Ishikawa (cell line): ENCODE data around the gene AKIP1.

Experiments used
- CEBPB ChIP-seq: IDR thresholded peaks from 2 replicates; pipeline ENCODE4 v1.6.1; 2012
- CREB1 ChIP-seq: IDR thresholded peaks from 2 replicates; pipeline ENCODE4 v1.6.1; 2012; ENCODE audit warnings: low read depth
- EGR1 ChIP-seq: IDR thresholded peaks from 2 replicates; pipeline ENCODE4 v1.6.1; 2012
- EP300 ChIP-seq: IDR thresholded peaks from 2 replicates; pipeline ENCODE4 v1.6.1; 2012; ENCODE audit warnings: borderline replicate concordance
- FOXM1 ChIP-seq: IDR thresholded peaks from 2 replicates; pipeline ENCODE4 v1.6.1; 2012; ENCODE audit warnings: low read depth, borderline replicate concordance
- NFIC ChIP-seq: IDR thresholded peaks from 2 replicates; pipeline ENCODE4 v1.6.1; 2012
- RAD21 ChIP-seq: IDR thresholded peaks from 2 replicates; pipeline ENCODE4 v1.6.1; 2012; ENCODE audit warnings: low read depth
- TAF1 ChIP-seq: IDR thresholded peaks from 2 replicates; pipeline ENCODE4 v1.6.1; 2012; ENCODE audit warnings: low read depth, mild to moderate bottlenecking
- TCF12 ChIP-seq: IDR thresholded peaks from 2 replicates; pipeline ENCODE4 v1.6.1; 2012; ENCODE audit warnings: low read depth
- TEAD4 ChIP-seq: IDR thresholded peaks from 2 replicates; pipeline ENCODE4 v1.6.1; 2012
- YY1 ChIP-seq: IDR thresholded peaks from 2 replicates; pipeline ENCODE4 v1.6.1; 2012; ENCODE audit warnings: low read depth
- ZBTB7A ChIP-seq: IDR thresholded peaks from 2 replicates; pipeline ENCODE4 v1.6.1; 2012; ENCODE audit warnings: low read depth
- TF ChIP-seq, protein P1 (sequence below): IDR thresholded peaks from 2 replicates; pipeline ENCODE4 v1.6.1; 2012; ENCODE audit warnings: low read depth, mild to moderate bottlenecking
- TF ChIP-seq, protein P2 (sequence below): IDR thresholded peaks from 2 replicates; pipeline ENCODE4 v1.6.1; 2012
- TF ChIP-seq, protein P3 (sequence below): IDR thresholded peaks from 2 replicates; pipeline ENCODE4 v1.6.1; 2012

The AKIP1 gene

DNA sequence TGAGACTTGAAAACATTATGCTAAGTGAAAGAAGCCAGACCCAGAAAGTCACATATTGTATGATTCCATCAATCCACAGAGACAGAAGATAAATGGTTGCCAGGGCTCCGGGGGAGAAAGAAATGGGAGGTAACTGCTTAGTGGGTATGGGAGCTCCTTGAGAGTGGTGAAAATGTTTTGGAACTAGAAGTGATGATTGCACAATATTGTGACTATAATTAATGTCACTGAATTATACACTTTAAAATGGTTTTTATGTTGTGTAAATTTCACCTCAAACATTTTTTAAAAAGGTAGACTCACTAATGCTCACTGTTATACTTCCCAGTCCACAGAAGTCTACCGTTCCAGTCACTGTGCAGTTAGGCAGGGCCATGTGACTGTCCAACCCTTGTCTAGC, 32.2 kb upstream of the AKIP1 start:
- TF ChIP-seq TEAD4 (no peak), CREB1 (no peak), CEBPB (no peak), NFIC (no peak), TAF1 (no peak), YY1 (no peak)

DNA sequence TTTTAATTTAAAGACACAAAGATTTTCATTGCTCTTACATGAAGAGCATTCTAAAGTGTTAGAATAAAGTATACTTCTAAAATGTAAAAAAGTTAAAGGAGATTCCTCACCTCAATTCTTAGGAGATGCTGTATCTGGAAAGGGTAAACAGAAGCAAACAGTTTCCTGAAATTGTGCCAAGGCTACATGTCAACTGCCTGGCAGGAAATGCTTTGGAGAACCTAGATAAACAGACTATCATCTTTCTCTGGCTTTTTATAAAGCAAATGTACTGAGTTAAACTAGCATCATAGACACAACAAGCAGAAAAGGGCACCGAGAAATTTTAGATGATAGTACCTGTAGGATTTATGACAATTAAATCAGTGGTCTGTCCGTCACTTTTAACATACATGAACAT, 24.7 kb upstream of the AKIP1 start:
- TF ChIP-seq, protein P1, sequence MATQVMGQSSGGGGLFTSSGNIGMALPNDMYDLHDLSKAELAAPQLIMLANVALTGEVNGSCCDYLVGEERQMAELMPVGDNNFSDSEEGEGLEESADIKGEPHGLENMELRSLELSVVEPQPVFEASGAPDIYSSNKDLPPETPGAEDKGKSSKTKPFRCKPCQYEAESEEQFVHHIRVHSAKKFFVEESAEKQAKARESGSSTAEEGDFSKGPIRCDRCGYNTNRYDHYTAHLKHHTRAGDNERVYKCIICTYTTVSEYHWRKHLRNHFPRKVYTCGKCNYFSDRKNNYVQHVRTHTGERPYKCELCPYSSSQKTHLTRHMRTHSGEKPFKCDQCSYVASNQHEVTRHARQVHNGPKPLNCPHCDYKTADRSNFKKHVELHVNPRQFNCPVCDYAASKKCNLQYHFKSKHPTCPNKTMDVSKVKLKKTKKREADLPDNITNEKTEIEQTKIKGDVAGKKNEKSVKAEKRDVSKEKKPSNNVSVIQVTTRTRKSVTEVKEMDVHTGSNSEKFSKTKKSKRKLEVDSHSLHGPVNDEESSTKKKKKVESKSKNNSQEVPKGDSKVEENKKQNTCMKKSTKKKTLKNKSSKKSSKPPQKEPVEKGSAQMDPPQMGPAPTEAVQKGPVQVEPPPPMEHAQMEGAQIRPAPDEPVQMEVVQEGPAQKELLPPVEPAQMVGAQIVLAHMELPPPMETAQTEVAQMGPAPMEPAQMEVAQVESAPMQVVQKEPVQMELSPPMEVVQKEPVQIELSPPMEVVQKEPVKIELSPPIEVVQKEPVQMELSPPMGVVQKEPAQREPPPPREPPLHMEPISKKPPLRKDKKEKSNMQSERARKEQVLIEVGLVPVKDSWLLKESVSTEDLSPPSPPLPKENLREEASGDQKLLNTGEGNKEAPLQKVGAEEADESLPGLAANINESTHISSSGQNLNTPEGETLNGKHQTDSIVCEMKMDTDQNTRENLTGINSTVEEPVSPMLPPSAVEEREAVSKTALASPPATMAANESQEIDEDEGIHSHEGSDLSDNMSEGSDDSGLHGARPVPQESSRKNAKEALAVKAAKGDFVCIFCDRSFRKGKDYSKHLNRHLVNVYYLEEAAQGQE = no peak
- TF ChIP-seq FOXM1 = no peak

DNA sequence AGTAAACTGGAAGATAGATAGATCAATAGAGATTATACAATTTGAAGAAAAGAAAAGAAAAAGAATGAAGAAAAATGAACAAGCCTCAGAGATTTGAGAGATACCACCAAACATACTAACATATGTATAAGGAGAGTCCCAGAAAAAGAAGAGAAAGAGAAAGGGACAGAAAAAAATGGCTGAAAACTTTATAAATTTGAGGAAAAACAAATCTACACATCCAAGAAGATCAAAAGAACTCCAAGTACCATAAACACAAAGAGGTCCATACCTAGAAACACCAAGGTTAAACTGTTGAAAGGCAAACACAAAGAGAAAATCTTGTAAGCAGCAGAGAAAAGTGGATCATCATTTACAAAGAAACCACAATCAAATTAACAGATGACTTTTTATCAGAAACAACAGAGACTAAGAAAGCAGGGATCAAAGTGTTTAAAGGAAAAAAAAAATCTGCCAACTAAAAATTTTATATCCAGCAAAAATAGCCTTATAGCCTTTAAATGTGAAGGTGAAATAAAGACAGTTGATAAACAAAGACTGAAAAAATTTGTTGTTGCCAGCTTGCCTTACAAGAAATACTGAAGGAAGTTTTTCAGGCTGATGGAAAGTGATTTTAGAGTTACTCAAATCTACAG, 11.8 kb upstream of the AKIP1 start:
- TF ChIP-seq, protein P1 = no peak

DNA sequence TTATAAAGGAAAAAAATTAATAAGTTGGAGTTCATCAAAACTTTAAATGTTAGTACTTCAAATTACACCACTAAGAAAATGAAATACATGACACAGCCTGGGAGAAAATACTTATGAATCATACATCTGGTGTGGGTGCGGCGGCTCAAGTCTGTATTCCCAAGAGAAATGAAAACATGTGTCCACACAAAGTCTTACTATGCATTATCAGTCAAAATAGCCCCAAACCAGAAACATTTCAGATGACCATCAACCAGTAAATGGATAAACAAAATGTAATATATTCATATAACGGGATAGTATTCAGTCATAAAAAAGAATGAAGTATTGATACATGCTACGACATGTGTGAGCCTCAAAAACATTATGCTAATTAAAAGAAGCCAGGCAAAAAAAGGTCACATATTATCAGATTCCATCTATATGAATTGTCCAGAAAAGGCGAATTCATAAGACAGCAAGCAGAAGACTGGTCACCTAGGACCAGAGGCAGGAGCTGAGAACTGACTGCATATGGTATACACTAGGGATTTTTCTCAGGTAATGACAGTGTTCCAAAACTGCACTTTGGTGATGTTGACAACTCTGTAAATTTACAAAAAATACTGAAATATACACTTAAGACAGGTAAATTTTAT, 5.3 kb upstream of the AKIP1 start:
- TF ChIP-seq TEAD4 = no peak
- no peak for TF ChIP-seq YY1
- no peak for TF ChIP-seq ZBTB7A
- TF ChIP-seq TCF12 = no peak
- no peak for TF ChIP-seq FOXM1
- no peak for TF ChIP-seq NFIC

DNA sequence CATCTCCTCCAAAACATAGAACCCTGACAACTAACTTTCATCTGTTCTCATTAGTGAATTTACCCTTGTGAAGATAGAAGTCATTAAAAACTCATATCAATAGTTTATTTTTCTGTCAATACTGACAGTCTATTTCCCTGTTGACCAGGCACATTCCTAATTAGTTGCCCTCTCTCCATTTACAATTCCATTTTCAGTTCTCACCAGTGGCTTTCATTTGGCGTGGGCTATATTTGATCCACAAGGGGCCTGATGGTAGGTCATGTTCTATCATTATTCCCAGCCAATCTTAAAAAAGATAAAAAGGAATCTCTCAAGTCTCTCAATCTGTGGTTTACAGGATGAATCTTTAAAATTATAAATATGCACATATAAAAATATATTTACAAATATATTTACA, 3.9 kb upstream of the AKIP1 start:
- TF ChIP-seq, protein P1 = no peak
- TF ChIP-seq, protein P2, sequence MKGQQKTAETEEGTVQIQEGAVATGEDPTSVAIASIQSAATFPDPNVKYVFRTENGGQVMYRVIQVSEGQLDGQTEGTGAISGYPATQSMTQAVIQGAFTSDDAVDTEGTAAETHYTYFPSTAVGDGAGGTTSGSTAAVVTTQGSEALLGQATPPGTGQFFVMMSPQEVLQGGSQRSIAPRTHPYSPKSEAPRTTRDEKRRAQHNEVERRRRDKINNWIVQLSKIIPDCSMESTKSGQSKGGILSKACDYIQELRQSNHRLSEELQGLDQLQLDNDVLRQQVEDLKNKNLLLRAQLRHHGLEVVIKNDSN = no peak
- TF ChIP-seq TEAD4 (no peak), RAD21 (no peak), TAF1 (no peak), TCF12 (no peak), CREB1 (no peak), EGR1 (no peak), CEBPB (no peak), ZBTB7A (no peak), FOXM1 (no peak), NFIC (no peak), EP300 (no peak), YY1 (no peak)
- TF ChIP-seq, protein P3, sequence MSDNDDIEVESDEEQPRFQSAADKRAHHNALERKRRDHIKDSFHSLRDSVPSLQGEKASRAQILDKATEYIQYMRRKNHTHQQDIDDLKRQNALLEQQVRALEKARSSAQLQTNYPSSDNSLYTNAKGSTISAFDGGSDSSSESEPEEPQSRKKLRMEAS = no peak

DNA sequence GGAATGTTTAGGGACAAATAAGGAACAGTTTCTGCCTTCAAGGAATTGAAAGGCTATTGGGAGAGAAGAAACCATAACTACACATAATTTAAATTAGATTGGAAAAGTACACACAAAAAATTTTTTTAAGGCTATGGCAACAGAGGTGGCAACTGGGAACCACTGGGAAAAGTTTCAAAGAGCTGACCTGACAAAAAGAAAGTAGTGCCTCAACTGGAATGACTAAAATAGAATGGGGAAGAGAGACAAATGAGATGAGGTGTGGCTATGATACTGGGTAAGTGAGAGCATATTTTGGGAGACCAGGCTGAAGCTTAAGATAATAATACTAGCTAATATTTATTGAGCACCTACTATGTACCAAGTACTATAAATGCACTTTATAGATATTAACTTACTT, 2.9 kb upstream of the AKIP1 start:
- TF ChIP-seq EGR1 = no peak
- TF ChIP-seq, protein P2 = no peak
